Activated CD8-positive, alpha-beta memory T cell treated with anti-CD3 and anti-CD28 coated beads for 24 hours (primary cell): ENCODE measurements around the gene DCTN3.

Experiments used
- DNase-seq: peaks from one replicate; pipeline ENCODE4 v3.0.0-alpha.2; 2020

DCTN3 gene

GRCh38 chr9:34588671-34589635 is 31.3 kb downstream of the DCTN3 start:
- no peak for DNase-seq

- no peak for DNase-seq
These were observed 33.0 kb downstream of the DCTN3 start for GRCh38 chr9:34587271-34587670.

- DNase-seq = no peak
These were observed 34.2 kb downstream of the DCTN3 start for GRCh38 chr9:34585946-34586669.

- no peak for DNase-seq
These were observed 35.3 kb downstream of the DCTN3 start for GRCh38 chr9:34584970-34585369.

- DNase-seq = no peak
These were observed 37.5 kb downstream of the DCTN3 start for GRCh38 chr9:34582787-34583186.

GRCh38 chr9:34581318-34581717 is 39.0 kb downstream of the DCTN3 start:
- DNase-seq = no peak

- no peak for DNase-seq
These were observed 39.9 kb downstream of the DCTN3 start for GRCh38 chr9:34580358-34580757.

GRCh38 chr9:34579808-34580163 is 40.5 kb downstream of the DCTN3 start:
- DNase-seq = no peak

GRCh38 chr9:34579104-34579807 is 41.0 kb downstream of the DCTN3 start:
- DNase-seq = no peak

- DNase-seq = no peak
These were observed 41.8 kb downstream of the DCTN3 start for GRCh38 chr9:34578241-34579103.

- no peak for DNase-seq
These were observed 42.7 kb downstream of the DCTN3 start for GRCh38 chr9:34577400-34578240.

GRCh38 chr9:34576597-34577399 is 43.5 kb downstream of the DCTN3 start:
- DNase-seq = no peak

- no peak for DNase-seq
These were observed 44.3 kb downstream of the DCTN3 start for GRCh38 chr9:34575862-34576596.

- no peak for DNase-seq
These were observed 45.1 kb downstream of the DCTN3 start for GRCh38 chr9:34575241-34575640.

- DNase-seq = no peak
These were observed 45.7 kb downstream of the DCTN3 start for GRCh38 chr9:34574571-34574970.

- DNase-seq = no peak
These were observed 46.5 kb downstream of the DCTN3 start for GRCh38 chr9:34573599-34574325.

- no peak for DNase-seq
These were observed 47.7 kb downstream of the DCTN3 start for GRCh38 chr9:34572628-34573027.

- DNase-seq = no peak
These were observed 48.2 kb downstream of the DCTN3 start for GRCh38 chr9:34572092-34572491.

- DNase-seq = no peak
These were observed 48.8 kb downstream of the DCTN3 start for GRCh38 chr9:34571481-34571810.
